GM12892 (cell line): ENCODE results near the gene SHISA6.

ENCODE experiments used
- DNase-seq: peaks from one replicate; pipeline ENCODE4 v3.0.0; 2011; ENCODE audit not compliant: insufficient read length
- FAIRE-seq: peaks from 2 replicates; lab custom pipeline; 2011; peaks lifted over from hg19 to GRCh38; lab: Jason Lieb, UNC
- POLR2A ChIP-seq: IDR thresholded peaks from 2 replicates; pipeline ENCODE4 v1.6.1; 2011; ENCODE audit warnings: low read depth, low read length, control low read depth
- POLR2AphosphoS5 ChIP-seq: IDR thresholded peaks from 2 replicates; pipeline ENCODE4 v1.6.1; 2011; ENCODE audit warnings: low read depth, low read length, control low read depth
- TAF1 ChIP-seq: IDR thresholded peaks from 2 replicates; pipeline ENCODE4 v1.6.1; 2011; ENCODE audit warnings: low read depth, mild to moderate bottlenecking, control low read depth, low read length, borderline replicate concordance

SHISA6 gene

GRCh38 chr17:11384131-11384530 is 143.1 kb downstream of the SHISA6 start:
- DNase-seq (no peak), FAIRE-seq (no peak)
- TF ChIP-seq POLR2AphosphoS5 (no peak), TAF1 (no peak), POLR2A (no peak)

GRCh38 chr17:11387610-11388009 is 146.6 kb downstream of the SHISA6 start:
- no peak for DNase-seq
- FAIRE-seq = no peak
- TF ChIP-seq POLR2AphosphoS5 = no peak
- no peak for TF ChIP-seq POLR2A
- no peak for TF ChIP-seq TAF1

- DNase-seq = no peak
- FAIRE-seq = no peak
- no peak for TF ChIP-seq POLR2AphosphoS5
- no peak for TF ChIP-seq POLR2A
- TF ChIP-seq TAF1 = no peak
Observed at GRCh38 chr17:11388054-11388453, 147.0 kb downstream of the SHISA6 start.

GRCh38 chr17:11389583-11389982 is 148.6 kb downstream of the SHISA6 start:
- DNase-seq (no peak), FAIRE-seq (no peak)
- TF ChIP-seq TAF1 (no peak), POLR2AphosphoS5 (no peak), POLR2A (no peak)

- FAIRE-seq (no peak), DNase-seq (no peak)
- TF ChIP-seq POLR2AphosphoS5 = no peak
- TF ChIP-seq POLR2A = no peak
- TF ChIP-seq TAF1 = no peak
Observed at GRCh38 chr17:11391134-11391533, 150.1 kb downstream of the SHISA6 start.

GRCh38 chr17:11404431-11405276 is 163.6 kb downstream of the SHISA6 start:
- FAIRE-seq (no peak), DNase-seq (no peak)
- TF ChIP-seq POLR2A (no peak), TAF1 (no peak), POLR2AphosphoS5 (no peak)

- no peak for FAIRE-seq
- no peak for DNase-seq
- TF ChIP-seq TAF1 = no peak
Observed at GRCh38 chr17:11406716-11407115, 165.7 kb downstream of the SHISA6 start.

GRCh38 chr17:11412654-11413053 is 171.6 kb downstream of the SHISA6 start:
- FAIRE-seq = no peak
- no peak for DNase-seq
- TF ChIP-seq POLR2A (no peak), POLR2AphosphoS5 (no peak), TAF1 (no peak)

- no peak for DNase-seq
- no peak for FAIRE-seq
- TF ChIP-seq POLR2AphosphoS5 (no peak), TAF1 (no peak), POLR2A (no peak)
Observed at GRCh38 chr17:11418342-11418741, 177.3 kb downstream of the SHISA6 start.

GRCh38 chr17:11430751-11431150 is 189.7 kb downstream of the SHISA6 start:
- FAIRE-seq = no peak

GRCh38 chr17:11438673-11439072 is 197.7 kb downstream of the SHISA6 start:
- FAIRE-seq (no peak), DNase-seq (no peak)
- TF ChIP-seq POLR2AphosphoS5 (no peak), TAF1 (no peak), POLR2A (no peak)

More at GRCh38 chr17:11430751-11431150, 189.7 kb downstream of the SHISA6 start:
- no peak for DNase-seq
- no peak for TF ChIP-seq POLR2A
- TF ChIP-seq TAF1 = no peak
- no peak for TF ChIP-seq POLR2AphosphoS5

GRCh38 chr17:11441004-11441403 is 200.0 kb downstream of the SHISA6 start:
- DNase-seq = no peak
- FAIRE-seq = no peak
- no peak for TF ChIP-seq POLR2A
- TF ChIP-seq TAF1 = no peak
- TF ChIP-seq POLR2AphosphoS5 = no peak

- TF ChIP-seq POLR2A (no peak), POLR2AphosphoS5 (no peak), TAF1 (no peak)
- FAIRE-seq (no peak), DNase-seq (no peak)
Observed at GRCh38 chr17:11446316-11446715, 205.3 kb downstream of the SHISA6 start.
